Right ventricle myocardium superior (tissue), 1 donor: ENCODE measurements around the gene SEZ6L2. TPM values are rescaled to one million over a fixed set of nuclear protein-coding genes. Genes with fewer than 3 reads are reported as not detected.
"Not testable (repeated sequence)": the region's sequence is repeated elsewhere in the genome, so short reads cannot be mapped to it uniquely, and the experiment has no call there.

ENCODE experiments used
- ATAC-seq: fragments of 200-7000 bp; cut with Tn5 transposase; one replicate; pipeline ENCODE4 v1.9.1; 2020; ENCODE audit warnings: mild to moderate bottlenecking; ENCODE audit not compliant: poor library complexity
- DNase-seq: peaks from one replicate; pipeline ENCODE4 v3.0.0-alpha.2; 2020
- intact Hi-C: fragments of 100-400 bp; cut with DNase I; formaldehyde crosslinking; loops from one replicate; pipeline ENCODE4 v1.11.2; 2022
- total RNA-seq: library from RNA; stranded (reverse); fragmentation: NEBNext Ultra II Directional; extraction: Animal tissue kit (Norgen Biotek cat#: 25700); gene quantifications from one replicate; pipeline ENCODE4 v1.2.1, GENCODE V29; 2021
- donor health status: DM: no; HTN: yes; CAD: no; lungs with severe emphysema.

Gene SEZ6L2
- total RNA-seq, 1 donor from 2014 or later: 0.70 TPM

DNA sequence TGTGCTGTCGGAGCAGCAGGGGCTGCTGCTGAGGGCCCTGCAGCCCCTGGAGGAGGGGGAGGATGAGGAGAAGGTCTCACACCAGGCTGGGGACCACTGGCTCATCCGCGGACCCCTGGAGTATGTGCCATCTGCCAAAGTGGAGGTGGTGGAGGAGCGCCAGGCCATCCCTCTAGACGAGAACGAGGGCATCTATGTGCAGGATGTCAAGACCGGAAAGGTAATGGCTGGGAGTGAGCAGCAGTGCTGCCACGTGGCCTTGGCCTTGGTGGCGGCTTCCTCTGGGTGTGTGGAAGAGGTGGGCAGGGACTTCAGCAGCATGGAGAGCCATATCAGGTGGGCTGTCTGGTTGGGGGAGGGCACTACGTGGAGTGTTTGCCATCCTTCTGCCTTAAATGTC is 59.1 kb downstream of the SEZ6L2 start:
- intact Hi-C loops: loop anchor here (10.0 kb wide), 1 partner anchor 135 kb away; no protein-coding TSS in a partner anchor
- ATAC-seq: no peak

DNA sequence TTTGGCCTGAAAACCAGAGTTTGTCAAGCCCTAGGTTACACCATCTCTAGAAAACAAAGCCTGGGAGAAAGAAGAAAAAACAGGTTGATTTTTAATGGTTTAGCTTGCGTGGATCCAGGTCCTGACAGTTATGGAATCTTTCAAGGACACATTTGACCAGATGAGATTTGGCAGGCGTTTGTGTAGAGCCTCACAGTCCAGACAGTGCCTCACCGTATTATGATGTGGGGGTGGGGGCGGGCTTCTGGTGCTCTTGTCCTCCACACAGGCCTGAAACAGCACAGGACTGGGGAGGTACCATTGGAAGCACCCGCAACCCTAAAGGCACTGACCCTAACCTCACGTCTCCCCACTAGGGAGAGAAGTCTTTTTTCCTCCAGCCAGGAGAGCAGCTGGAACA is 59.5 kb downstream of the SEZ6L2 start:
- DNase-seq: no peak
- peak; percentile 62 for ATAC-seq
- intact Hi-C loops: loop anchor here (10.0 kb wide), 1 partner anchor 135 kb away; no protein-coding TSS in a partner anchor

More for the DNA sequence above, 59.1 kb downstream of the SEZ6L2 start:
- no peak for DNase-seq

DNA sequence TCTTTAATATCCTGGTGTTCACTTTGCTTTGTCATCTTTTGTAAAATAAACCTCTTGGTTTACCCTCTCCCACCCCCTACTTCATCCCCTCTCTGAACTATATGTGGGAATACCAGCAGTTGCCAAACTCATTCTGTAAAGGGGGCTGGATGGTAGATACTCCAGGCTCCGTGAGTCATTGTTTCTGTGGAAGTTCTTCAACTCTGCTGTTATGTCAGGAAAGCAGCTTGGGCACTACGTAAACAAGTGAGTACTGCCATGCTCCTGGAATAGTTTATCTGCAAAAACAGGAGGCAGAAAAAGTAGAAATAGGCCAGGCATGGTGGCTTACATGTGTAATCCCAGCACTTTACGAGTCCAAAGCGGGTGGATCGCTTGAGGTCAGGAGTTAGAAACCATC is 61.5 kb downstream of the SEZ6L2 start:
- DNase-seq: no peak
- intact Hi-C loops: no loop called here
- no peak for ATAC-seq

DNA sequence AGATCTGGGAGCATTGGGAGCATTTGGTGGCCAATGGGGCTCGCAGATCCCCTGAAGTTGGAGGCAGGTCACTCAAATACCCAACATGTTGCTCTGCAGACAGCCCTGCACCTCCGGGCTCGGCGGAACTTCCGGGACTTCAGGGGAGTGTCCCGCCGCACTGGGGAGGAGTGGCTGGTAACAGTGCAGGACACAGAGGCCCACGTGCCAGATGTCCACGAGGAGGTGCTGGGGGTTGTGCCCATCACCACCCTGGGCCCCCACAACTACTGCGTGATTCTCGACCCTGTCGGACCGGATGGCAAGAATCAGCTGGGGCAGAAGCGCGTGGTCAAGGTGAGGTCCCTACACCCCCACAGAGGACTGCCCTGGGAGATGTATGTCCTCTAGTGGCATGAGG is 62.7 kb downstream of the SEZ6L2 start:
- intact Hi-C loops: no loop called here
- ATAC-seq (no peak), DNase-seq (no peak)

DNA sequence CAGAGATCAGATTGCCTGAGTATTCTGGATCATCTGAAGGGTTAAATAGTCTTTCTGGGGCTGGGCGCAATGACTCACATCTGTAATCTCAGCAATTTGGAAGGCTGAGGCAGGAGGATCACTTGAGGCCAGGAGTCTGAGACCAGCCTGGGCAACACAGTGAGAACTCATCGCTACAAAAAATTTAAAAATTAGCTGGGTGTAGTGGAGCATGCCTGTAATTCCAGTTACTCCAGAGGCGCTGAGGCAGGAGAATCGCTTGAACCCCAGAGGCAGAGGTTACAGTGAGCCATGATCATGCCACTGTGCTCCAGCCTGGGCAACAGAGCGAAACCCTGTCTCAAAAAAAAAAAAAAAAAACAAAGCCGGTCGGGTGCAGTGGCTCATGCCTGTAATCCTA is 63.4 kb downstream of the SEZ6L2 start:
- ATAC-seq (no peak), DNase-seq (no peak)
- intact Hi-C loops: loop anchor here (2.0 kb wide), 1 partner anchor 51 kb away; no protein-coding TSS in a partner anchor

DNA sequence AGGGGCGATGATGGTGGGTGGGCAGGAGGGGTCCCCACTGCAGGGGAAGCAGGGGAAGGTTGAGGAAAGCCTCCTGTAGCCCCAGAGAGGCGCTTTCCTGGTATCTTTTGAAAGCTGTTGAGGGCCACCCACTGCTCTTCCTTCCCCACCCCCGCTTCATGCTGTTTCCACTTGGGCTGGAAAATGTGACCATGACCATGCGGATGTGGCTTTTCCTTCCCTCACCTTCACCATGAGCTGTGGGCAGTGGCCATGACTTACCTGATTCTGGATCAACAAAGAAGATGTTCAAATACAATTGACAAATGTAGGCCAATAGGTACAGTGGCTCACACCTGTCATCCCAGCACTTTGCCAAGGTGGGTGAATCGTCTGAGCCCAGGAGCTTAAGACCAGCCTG is 65.3 kb downstream of the SEZ6L2 start:
- ATAC-seq: no peak
- intact Hi-C loops: loop anchor here (2.0 kb wide), 1 partner anchor 49 kb away; no protein-coding TSS in a partner anchor
- no peak for DNase-seq

DNA sequence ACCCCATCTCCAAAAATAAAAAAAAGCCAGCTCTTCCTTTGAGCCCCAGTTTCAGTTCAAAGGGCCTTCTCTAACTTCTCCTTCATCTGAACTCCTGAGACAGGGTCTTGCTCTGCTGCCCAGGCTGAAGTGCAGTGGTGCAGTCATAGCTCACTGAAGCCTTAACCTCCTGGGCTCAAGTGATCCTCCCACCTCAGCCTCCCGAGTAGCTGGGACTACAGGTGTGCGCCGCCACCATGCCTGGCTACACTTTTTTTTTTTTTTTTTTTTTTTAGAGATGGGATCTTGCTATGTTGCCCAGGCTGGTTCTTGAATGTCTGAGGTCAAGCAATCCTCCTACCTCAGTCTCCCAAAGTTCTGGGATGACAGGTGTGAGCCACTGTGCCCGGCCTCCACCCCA is 66.1 kb downstream of the SEZ6L2 start:
- DNase-seq, ATAC-seq, intact Hi-C loops: not testable (repeated sequence)

DNA sequence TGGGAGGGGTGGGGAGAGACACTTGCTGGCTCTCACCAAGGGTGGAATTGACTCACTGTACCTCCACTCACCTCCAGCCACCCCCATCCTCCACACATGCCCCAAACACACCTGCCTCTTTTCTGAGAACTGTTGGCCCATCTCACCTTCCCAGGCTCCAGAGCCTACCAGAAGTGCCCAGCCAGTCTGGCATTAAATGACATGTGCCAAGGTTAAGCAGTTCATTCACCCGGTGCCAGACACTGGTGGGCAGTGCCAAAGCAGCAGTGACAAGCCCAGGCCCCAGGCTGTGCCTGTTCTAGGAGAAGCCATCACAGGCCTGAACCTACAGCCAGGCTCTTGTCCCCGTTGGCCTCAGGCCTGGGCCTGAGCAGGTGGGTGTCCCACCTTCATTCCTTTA is 67.9 kb downstream of the SEZ6L2 start:
- peak; percentile 86 for ATAC-seq
- DNase-seq: peak; percentile 62
- intact Hi-C loops: no loop called here

DNA sequence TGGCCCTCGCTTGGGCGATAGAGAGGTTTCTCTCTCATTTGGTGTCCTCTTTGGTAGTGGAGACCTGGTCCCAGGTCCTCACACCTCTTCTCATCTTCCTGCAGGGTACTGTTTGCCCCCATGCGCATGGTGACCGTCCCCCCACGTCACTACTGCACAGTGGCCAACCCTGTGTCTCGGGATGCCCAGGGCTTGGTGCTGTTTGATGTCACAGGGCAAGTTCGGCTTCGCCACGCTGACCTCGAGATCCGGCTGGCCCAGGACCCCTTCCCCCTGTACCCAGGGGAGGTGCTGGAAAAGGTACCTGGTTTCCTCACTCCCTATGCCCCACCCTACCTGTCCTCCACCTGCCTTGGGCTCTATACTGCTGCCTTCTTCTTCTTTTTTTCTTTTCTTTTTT is 68.6 kb downstream of the SEZ6L2 start:
- ATAC-seq (no peak), DNase-seq (no peak)
- intact Hi-C loops: no loop called here

DNA sequence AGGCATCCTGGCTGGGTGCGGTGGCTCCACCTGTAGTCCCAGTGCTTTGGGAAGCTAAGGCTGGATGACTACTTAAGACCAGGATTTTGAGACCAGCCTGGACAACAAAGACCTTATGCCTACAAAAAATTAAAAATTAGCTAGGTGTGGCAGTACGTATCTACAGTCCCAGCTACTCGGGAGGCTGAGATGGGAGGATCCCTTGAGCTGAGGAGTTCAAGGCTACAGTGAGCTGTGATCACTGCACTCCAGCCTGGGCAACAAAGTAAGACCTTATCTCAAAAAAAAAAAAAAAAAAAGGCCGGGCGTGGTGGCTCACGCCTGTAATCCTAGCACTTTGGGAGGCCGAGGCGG is 73.0 kb downstream of the SEZ6L2 start:
- intact Hi-C loops: no loop called here
- DNase-seq: no peak
- ATAC-seq: no peak

DNA sequence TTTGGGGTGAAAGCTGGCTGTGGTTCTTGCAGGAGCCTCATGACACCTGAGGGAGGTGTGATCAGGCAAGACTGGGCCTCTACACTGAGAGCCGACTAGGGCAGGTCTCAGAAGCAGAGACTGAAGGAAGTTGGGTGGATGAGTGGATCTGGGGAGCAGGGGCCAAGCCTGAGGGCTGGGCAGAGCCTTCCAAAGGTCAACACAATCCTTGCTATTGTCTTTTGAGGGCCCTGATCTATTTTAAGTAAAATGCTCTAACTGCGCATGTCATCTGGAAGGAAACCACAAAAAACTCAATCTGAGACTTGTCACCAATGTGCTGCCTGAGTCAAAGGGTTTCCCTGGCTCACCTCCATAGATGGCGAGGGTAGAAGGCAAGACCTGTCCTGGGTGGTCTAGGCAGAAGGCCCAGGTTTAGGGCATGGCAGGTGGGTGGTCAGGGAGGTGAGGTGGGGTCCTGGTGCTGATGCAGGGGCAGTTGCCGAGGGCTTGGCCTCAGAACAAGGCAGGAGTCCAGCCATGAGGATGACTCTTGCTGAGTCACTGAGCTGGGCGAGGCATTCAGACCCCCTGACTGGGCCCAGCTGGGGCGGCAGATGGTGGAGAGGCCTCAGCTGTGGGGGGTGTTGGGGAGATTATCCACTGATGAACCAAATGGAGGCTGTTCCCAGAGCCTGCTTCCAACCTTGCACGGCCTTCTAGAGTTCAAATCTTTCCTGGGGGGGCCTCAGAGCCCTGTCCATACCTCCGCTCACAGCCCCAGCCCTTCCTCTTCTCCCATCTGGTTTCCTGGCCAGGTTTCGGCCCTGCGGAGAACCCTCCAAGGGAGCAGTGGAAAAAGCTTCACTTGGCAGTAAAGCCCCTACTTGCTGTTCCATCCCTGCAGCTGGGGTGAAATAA is 74.0 kb downstream of the SEZ6L2 start:
- ATAC-seq (peak; percentile 65), DNase-seq (peak; percentile 62)
- intact Hi-C loops: no loop called here

DNA sequence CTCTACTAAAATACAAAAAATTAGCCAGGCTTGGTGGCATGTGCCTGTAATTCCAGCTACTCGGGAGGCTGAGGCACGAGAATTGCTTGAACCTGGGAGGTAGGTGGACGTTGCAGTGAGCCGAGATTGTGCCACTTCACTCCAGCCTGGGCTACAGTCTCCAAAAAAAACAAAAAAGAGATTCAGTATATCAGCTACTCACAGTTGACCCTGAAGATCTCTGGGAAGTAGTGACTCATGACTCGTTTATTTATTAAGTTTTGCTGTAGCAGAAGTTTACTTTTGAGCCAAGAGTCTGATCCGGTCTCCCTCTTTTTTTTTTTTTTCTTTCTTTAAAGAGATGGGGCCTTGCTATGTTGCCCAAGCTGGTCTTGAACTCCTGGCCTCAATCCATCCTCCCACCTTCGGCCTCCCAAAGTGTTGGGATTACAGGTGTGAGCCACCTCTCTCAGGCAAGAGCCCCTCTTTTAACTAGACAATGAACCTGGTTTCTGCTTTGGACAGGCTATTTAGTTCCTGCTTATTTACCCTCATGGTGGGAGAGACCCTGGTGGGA is 74.7 kb downstream of the SEZ6L2 start:
- peak; percentile 42 for ATAC-seq
- no peak for DNase-seq
- intact Hi-C loops: no loop called here

DNA sequence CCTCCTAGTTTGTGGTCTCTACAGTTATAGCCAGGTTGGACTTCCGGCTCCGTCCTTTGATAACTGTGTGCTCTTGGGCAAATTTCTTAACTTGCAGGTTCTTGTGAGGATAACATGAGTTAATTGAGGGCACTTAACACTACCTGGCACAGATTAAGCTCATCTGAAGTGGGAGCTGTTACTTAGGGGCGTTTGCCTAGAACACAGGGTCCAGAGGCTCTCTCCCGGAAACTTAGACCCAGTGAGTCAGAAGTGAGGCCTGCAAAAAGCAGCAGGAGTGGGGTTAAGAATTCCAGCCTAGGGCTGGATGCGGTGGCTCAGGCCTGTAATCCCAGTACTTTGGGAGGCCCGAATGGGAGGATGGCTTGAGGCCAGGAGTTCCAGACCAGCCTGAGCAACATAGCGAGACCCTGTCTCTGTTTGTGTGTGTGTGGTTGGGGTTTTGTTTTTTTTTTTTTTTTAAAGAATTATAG is 77.7 kb downstream of the SEZ6L2 start:
- no peak for DNase-seq
- no peak for ATAC-seq
- intact Hi-C loops: no loop called here

Other genes starting within 250 kb of the SEZ6L2 start
- 0.91 TPM for gene SPN, start 236.3 kb downstream of the SEZ6L2 start, total RNA-seq
- gene QPRT, start 220.4 kb downstream of the SEZ6L2 start, total RNA-seq: 31.8 TPM
- gene C16orf54, start 153.6 kb downstream of the SEZ6L2 start, total RNA-seq: 0.65 TPM
- not detected for gene ZG16, start 121.3 kb downstream of the SEZ6L2 start, total RNA-seq
- 59.8 TPM for gene KIF22, start 108.8 kb downstream of the SEZ6L2 start, total RNA-seq
- 74.0 TPM for gene MAZ, start 93.0 kb downstream of the SEZ6L2 start, total RNA-seq
- 3.3 TPM for gene PRRT2, start 87.4 kb downstream of the SEZ6L2 start, total RNA-seq
- gene PAGR1, start 83.4 kb downstream of the SEZ6L2 start, total RNA-seq: 14.7 TPM
- 45.5 TPM for gene MVP, start 79.1 kb downstream of the SEZ6L2 start, total RNA-seq
- gene CDIPT, start 36.3 kb downstream of the SEZ6L2 start, total RNA-seq: 63.0 TPM
- not detected for gene ASPHD1, start 938 bp upstream of the SEZ6L2 start, total RNA-seq
- gene KCTD13, start 26.7 kb upstream of the SEZ6L2 start, total RNA-seq: 6.6 TPM
- gene TMEM219, start 62.5 kb upstream of the SEZ6L2 start, total RNA-seq: 70.6 TPM
- 29.7 TPM for gene TAOK2, start 74.3 kb upstream of the SEZ6L2 start, total RNA-seq
- gene HIRIP3, start 96.1 kb upstream of the SEZ6L2 start, total RNA-seq: 19.5 TPM
- 28.0 TPM for gene INO80E, start 96.7 kb upstream of the SEZ6L2 start, total RNA-seq
- 0.13 TPM for gene DOC2A, start 111.5 kb upstream of the SEZ6L2 start, total RNA-seq
- not detected for gene C16orf92, start 123.6 kb upstream of the SEZ6L2 start, total RNA-seq
- not detected for gene TLCD3B, start 131.7 kb upstream of the SEZ6L2 start, total RNA-seq
- gene ALDOA, start 166.2 kb upstream of the SEZ6L2 start, total RNA-seq: 3,843 TPM
- gene PPP4C, start 176.4 kb upstream of the SEZ6L2 start, total RNA-seq: 33.2 TPM
- gene TBX6, start 192.4 kb upstream of the SEZ6L2 start, total RNA-seq: 1.0 TPM
- gene YPEL3, start 196.7 kb upstream of the SEZ6L2 start, total RNA-seq: 64.1 TPM
- 2.6 TPM for gene GDPD3, start 214.0 kb upstream of the SEZ6L2 start, total RNA-seq
- gene MAPK3, start 223.7 kb upstream of the SEZ6L2 start, total RNA-seq: 50.8 TPM